ENCODE measurements around the gene SPATS1. TPM values are rescaled to one million over a fixed set of nuclear protein-coding genes. Genes with fewer than 3 reads are reported as not detected.
"Not testable (repeated sequence)": the region's sequence is repeated elsewhere in the genome, so short reads cannot be mapped to it uniquely, and the experiment has no call there.

SPATS1 gene
- total RNA-seq, 4 donors from 2014 or later, result not detected

DNA sequence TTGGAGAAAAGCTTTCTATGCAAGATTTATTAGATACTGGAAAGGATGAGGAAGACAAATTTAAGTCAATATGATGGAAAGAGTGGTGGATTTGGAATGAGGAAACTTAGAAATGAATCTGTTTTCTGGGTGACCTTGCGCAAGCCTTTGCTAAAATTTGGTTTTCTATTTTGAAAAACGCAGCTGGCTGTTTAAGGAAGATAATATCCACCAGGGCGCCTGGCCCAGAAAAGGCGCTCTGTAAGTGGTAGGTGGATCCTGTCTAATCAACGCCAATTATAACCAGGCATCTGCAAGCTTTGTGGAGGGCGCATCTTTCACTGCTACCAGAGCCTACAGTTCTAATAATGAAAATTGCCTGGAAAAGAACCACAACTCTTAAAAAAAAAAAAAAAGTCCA, 398 bp upstream of the SPATS1 start:
- TF ChIP-seq, protein P1, sequence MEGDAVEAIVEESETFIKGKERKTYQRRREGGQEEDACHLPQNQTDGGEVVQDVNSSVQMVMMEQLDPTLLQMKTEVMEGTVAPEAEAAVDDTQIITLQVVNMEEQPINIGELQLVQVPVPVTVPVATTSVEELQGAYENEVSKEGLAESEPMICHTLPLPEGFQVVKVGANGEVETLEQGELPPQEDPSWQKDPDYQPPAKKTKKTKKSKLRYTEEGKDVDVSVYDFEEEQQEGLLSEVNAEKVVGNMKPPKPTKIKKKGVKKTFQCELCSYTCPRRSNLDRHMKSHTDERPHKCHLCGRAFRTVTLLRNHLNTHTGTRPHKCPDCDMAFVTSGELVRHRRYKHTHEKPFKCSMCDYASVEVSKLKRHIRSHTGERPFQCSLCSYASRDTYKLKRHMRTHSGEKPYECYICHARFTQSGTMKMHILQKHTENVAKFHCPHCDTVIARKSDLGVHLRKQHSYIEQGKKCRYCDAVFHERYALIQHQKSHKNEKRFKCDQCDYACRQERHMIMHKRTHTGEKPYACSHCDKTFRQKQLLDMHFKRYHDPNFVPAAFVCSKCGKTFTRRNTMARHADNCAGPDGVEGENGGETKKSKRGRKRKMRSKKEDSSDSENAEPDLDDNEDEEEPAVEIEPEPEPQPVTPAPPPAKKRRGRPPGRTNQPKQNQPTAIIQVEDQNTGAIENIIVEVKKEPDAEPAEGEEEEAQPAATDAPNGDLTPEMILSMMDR (IDR thresholded peaks at IDR 0.05), result no peak
- DNase-seq (ENCODE audit: low spot score) (no peak), ATAC-seq (ENCODE audit: low FRiP score) (no peak)

DNA sequence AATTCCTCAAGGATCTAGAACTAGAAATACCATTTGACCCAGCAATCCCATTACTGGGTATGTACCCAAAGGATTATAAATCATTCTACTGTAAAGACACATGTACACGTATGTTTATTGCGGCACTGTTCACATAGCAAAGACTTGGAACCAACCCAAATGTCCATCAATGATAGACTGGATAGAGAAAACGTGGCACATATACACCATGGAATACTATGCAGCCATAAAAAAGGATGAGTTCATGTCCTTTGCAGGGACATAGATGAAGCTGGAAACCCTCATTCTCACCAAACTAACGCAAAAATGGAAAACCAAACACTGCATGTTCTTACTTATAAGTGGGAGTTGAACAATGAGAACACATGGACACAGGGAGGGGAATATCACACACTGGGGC, 4.4 kb downstream of the SPATS1 start:
- DNase-seq (ENCODE audit: low spot score); ATAC-seq (ENCODE audit: low FRiP score): not testable (repeated sequence)

DNA sequence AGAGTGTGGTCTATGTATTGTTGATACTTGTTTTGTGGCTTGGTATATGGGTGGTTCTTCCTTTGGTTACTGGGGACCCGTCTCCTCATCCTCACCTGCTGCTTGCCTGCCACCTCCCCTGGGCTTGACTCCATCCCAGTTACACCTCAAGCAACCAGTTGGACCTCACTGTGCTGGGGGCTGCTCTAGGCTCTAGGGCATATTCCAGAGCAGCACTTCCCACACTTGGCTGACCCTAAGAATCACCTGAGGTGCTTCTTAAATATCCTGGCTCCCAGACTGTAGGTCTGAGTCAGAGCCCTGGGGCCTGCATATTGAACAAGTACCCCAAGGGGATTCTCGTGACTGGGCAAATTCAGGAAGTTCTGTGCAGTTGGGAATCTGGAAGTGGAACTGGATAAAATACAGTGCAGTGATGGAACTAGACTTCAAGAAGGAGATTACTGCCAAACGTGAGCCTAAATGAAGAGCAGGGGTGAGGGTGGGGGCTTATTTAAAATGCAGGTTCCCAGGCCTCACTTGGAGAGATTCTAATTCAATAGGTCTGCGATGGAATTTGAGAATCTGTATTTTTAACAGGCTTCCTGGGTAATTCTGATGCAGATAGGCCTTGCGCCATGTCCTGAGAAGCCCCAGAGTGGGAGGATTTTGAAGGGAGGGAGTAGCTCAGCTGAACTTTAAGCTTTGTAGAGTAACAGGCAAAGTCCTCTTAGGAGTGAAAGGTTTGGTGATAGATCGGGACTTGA, 7.6 kb downstream of the SPATS1 start:
- TF ChIP-seq, protein P1 (IDR thresholded peaks at IDR 0.05), result no peak
- ATAC-seq (ENCODE audit: low FRiP score) (no peak), DNase-seq (ENCODE audit: low spot score) (no peak)

DNA sequence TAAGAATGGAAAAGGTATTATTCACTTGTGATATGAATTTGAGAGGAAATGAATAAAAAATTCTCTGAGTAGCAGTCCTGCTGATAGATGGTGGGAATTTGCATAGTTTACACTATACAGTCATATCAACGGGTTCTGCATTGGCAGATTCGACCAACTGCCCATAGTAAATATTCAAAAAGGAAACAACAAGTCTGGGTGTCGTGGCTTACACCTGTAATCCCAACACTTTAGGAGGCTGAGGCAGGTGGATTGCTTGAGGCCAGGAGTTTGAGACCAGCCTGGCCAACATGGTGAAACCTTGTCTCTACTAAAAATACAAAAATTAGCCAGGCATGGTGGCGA, 8.2 kb downstream of the SPATS1 start:
- DNase-seq (ENCODE audit: low spot score); ATAC-seq (ENCODE audit: low FRiP score): not testable (repeated sequence)

DNA sequence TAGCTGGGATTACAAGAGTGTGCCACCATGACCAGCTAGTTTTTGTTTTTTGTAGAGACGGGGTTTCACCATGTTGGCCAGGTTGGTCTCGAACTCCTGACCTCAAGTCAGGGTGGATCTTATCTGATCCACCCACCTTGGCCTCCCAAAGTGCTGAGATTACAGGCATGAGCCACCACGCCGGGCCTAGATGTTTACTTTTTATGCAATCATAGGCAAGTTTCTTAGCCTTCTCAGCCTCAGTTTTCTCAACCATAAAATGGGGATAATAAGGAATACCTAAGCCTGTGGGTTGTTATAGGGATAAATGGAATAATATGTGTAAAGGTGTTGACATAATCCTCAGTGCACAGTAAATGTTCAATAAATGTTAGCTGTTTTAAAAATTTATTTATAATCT, 9.8 kb downstream of the SPATS1 start:
- DNase-seq (ENCODE audit: low spot score) (no peak), ATAC-seq (ENCODE audit: low FRiP score) (no peak)
- TF ChIP-seq, protein P1 (IDR thresholded peaks at IDR 0.05), result no peak

DNA sequence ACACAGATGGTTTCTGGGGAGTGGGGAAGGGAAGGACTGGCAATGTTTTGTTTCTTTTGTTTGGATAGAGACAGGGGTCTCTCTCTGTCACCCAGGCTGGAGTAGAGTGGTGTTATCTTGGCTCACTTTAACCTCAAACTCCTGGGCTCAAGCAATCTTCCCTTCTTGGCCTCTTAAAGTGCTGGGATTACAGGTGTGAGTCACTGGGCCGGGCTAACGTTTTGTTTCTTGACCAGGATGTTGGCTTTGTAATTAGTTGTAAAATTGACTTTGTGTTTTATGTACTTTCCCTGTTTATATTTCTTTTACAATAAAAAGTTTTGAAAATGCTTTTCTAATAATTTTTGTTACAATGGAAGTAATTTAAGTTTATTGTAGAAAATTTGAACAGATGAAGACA, 10.9 kb downstream of the SPATS1 start:
- TF ChIP-seq, protein P1 (IDR thresholded peaks at IDR 0.05), result no peak
- ATAC-seq (ENCODE audit: low FRiP score) (no peak), DNase-seq (ENCODE audit: low spot score) (no peak)

DNA sequence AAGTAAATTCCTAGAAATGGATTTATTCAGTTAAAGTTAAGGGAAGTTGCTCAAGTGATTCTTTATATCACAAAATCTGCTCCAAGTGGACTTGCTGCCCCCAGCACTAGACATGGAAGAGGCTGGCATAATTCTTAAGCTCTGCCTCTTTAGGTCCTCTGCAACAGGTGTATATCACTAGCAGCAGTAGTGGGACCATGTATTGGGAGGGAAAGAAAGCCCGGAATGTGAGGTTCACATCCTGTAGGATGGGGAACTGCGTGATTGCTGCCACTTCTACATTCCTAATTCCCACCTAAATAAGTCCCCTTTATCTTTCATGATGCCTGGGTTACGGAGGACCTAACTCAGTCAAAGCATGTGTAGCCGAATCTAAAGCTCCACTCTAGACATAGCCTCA, 13.2 kb downstream of the SPATS1 start:
- DNase-seq (ENCODE audit: low spot score), result no peak
- ATAC-seq (ENCODE audit: low FRiP score), result no peak
- TF ChIP-seq, protein P1 (IDR thresholded peaks at IDR 0.05), result no peak

DNA sequence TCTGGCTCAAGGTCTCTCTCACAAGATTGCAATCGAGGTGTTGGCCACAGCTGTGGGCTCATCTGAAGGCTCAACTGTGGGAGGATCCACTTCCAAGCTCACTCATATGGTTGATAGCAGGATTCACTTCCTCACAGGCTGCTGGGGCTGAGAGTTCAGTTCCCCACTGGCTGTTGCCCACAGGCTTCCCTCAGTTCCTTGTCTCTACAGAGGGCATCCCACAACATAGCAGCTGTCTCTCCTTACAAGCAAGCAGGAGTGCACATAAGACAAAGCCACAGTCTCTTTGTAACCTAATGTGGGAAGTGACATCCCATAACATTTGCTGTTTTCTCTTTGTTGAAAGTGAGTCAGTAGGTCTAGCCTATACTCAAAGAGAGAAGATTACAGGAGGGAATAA, 14.0 kb downstream of the SPATS1 start:
- no peak for DNase-seq (ENCODE audit: low spot score)

More for the DNA sequence above, 14.0 kb downstream of the SPATS1 start:
- ATAC-seq (ENCODE audit: low FRiP score), result no peak
- TF ChIP-seq, protein P1 (IDR thresholded peaks at IDR 0.05), result no peak
